OCI-LY7 (cell line): ENCODE results near the gene C16orf89. TPM values are rescaled to one million over a fixed set of nuclear protein-coding genes. Genes with fewer than 3 reads are reported as not detected.
"Not testable (repeated sequence)": the region's sequence is repeated elsewhere in the genome, so short reads cannot be mapped to it uniquely, and the experiment has no call there.

ENCODE experiments used
- BruUV-seq: library from RNA; stranded (reverse); fragments of 400-500 nt; replicated peaks from 2 replicates; lab custom pipeline; 2021; lab: Mats Ljungman, UMichigan
- CTCF ChIA-PET: fragments of 300-600 bp; sonication (Branson Sonifier 250); formaldehyde crosslinking; loops from one replicate; lab custom pipeline; 2022; ENCODE audit warnings: antibody characterized with exemption; ENCODE audit not compliant: unreplicated experiment; lab: Charles Lee
- POLR2A ChIA-PET: fragments of 300-600 bp; sonication (Branson Sonifier 250); formaldehyde crosslinking; loops from one replicate; lab custom pipeline; 2022; ENCODE audit warnings: antibody characterized with exemption; lab: Charles Lee
- DNase-seq: peaks from one replicate; pipeline ENCODE4 v3.0.0-alpha.2; 2015; ENCODE audit warnings: low spot score
- H2AFZ ChIP-seq: fragments of 200-600 bp; sonication (generic), shearing (Covaris generic); 2 replicates; pipeline ENCODE4 v1.6.1; 2014; ENCODE audit warnings: mild to moderate bottlenecking, antibody characterized with exemption, low read length, moderate library complexity
- H3K27ac ChIP-seq: fragments of 200-600 bp; sonication (generic); 2 replicates; pipeline ENCODE4 v1.5.1; 2014; ENCODE audit warnings: mixed run types, low read depth, mild to moderate bottlenecking, moderate library complexity, low read length, inconsistent platforms; ENCODE audit not compliant: poor library complexity, severe bottlenecking
- H3K36me3 ChIP-seq: fragments of 200-600 bp; sonication (generic); 2 replicates; pipeline ENCODE4 v1.6.1; 2014; ENCODE audit warnings: mild to moderate bottlenecking, antibody characterized with exemption, low read length, moderate library complexity, mixed read lengths; ENCODE audit not compliant: insufficient read depth
- H3K4me1 ChIP-seq: fragments of 200-600 bp; sonication (generic); 2 replicates; pipeline ENCODE4 v1.5.1; 2014; ENCODE audit warnings: mild to moderate bottlenecking, low read length; ENCODE audit not compliant: insufficient read depth, poor library complexity, severe bottlenecking
- H3K4me2 ChIP-seq: fragments of 200-600 bp; sonication (generic); 2 replicates; pipeline ENCODE4 v1.6.1; 2014; ENCODE audit warnings: mild to moderate bottlenecking, low read length
- H3K4me3 ChIP-seq: fragments of 200-600 bp; sonication (generic); 2 replicates; pipeline ENCODE4 v1.5.1; 2014; ENCODE audit warnings: mild to moderate bottlenecking, low read depth, low read length; ENCODE audit not compliant: poor library complexity, severe bottlenecking
- H3K79me2 ChIP-seq: fragments of 200-600 bp; sonication (generic); 2 replicates; pipeline ENCODE4 v1.6.1; 2016; ENCODE audit warnings: low read depth, mild to moderate bottlenecking, low read length, moderate library complexity, mixed read lengths; ENCODE audit not compliant: insufficient read depth
- H3K9me2 ChIP-seq: fragments of 200-600 bp; sonication (generic); 2 replicates; pipeline ENCODE4 v1.6.1; 2016; ENCODE audit warnings: mild to moderate bottlenecking, low read length, mixed read lengths; ENCODE audit not compliant: insufficient read depth
- H3K9me3 ChIP-seq: fragments of 200-600 bp; sonication (generic); 2 replicates; pipeline ENCODE4 v1.6.1; 2014; ENCODE audit warnings: mild to moderate bottlenecking, mixed run types, low read length, mixed read lengths
- H4K20me1 ChIP-seq: fragments of 200-600 bp; sonication (generic); 2 replicates; pipeline ENCODE4 v1.6.1; 2014; ENCODE audit warnings: mild to moderate bottlenecking, antibody characterized with exemption, low read length, moderate library complexity, mixed read lengths; ENCODE audit not compliant: insufficient read depth
- intact Hi-C: fragments of 100-400 bp; cut with micrococcal nuclease; formaldehyde crosslinking; loops from one replicate; pipeline ENCODE4 v1.10.0; 2022; ENCODE audit not compliant: unreplicated experiment
- total RNA-seq, 2 experiments: library from RNA; depleted of rRNA in 1 of 2; stranded (reverse); fragments of >200 nt in 1 of 2; shearing (Covaris generic) in 1 of 2; gene quantifications; 2 replicates each; pipeline ENCODE4 v1.2.3, GENCODE V29; 2014 to 2022

The C16orf89 gene
- total RNA-seq, 2 experiments from 2014 or later, result not detected

DNA sequence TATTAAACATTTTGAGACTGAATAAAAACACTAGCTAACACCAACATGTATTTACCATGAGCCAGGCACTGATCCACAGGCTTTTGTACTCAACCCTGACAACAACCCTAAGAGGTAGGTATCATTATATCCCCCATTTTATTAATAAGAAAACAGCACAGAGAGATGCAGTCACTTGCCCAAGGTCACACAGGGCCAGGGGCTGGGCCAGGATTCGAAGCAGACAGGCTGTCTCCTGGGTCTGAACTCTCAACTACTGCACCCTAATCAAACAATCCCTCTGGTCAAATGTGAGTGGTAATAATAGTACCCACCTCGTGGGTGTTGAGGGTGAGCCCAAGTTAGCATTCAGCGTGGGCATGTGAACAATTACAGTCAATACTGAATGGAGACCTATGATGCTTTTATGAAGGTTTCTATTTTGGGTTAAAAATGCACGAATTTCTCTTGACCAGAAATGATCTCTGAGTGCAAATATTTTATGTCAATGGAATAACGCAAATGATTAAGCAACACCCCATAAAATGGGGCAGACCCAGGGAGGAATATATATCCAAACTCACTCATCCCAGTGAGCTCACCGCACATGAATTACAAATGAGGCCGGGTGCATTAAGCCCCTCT is 30.8 kb upstream of the C16orf89 start:
- intact Hi-C loops, result loop anchor here (2.0 kb wide), 1 partner anchor 26 kb away; the partner anchor contains the start of gene ALG1
- H3K36me3 ChIP-seq, DNase-seq, H4K20me1 ChIP-seq, H3K9me3 ChIP-seq, BruUV-seq, H2AFZ ChIP-seq, POLR2A ChIA-PET, H3K27ac ChIP-seq, H3K9me2 ChIP-seq, H3K4me1 ChIP-seq, CTCF ChIA-PET, H3K79me2 ChIP-seq: not testable (repeated sequence)
- H3K4me2 ChIP-seq, result peak overlapping the region; percentile 96
- peak overlapping the region; percentile 92 for H3K4me3 ChIP-seq

- H3K4me2 ChIP-seq, DNase-seq, H3K4me1 ChIP-seq, H2AFZ ChIP-seq, intact Hi-C loops, POLR2A ChIA-PET, H3K9me3 ChIP-seq, H3K27ac ChIP-seq, H3K9me2 ChIP-seq, H3K36me3 ChIP-seq, CTCF ChIA-PET, H3K79me2 ChIP-seq, H4K20me1 ChIP-seq, H3K4me3 ChIP-seq, BruUV-seq: not testable (repeated sequence)
These were observed 29.5 kb upstream of the C16orf89 start for GRCh38 chr16:5095145-5095830.

DNA sequence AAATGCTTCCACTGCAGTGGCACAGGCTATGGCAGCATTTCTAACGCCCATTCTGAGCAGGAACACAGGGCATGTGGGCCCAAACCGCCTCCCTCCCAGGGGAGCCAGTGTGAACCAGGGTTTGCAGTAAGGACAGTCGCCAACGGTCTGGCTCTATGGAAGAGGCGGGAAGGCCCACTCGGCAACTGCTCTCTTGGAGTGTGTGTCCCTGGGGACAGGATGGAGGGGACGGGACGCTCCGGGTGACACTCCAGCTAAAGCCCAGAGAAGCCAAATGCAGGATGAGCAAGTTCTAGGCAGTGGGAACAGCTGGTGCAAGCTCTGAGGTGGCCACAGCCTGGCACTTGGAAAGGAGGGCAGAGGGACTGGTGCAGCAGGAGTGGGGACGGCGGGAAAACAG is 28.0 kb upstream of the C16orf89 start:
- H3K9me3 ChIP-seq, H3K4me2 ChIP-seq, H2AFZ ChIP-seq, H3K36me3 ChIP-seq, H3K79me2 ChIP-seq, BruUV-seq, POLR2A ChIA-PET, H3K27ac ChIP-seq, H3K4me1 ChIP-seq, intact Hi-C loops, H3K9me2 ChIP-seq, CTCF ChIA-PET, DNase-seq, H3K4me3 ChIP-seq, H4K20me1 ChIP-seq: not testable (repeated sequence)

- H3K4me2 ChIP-seq, H3K27ac ChIP-seq, intact Hi-C loops, BruUV-seq, H4K20me1 ChIP-seq, H3K36me3 ChIP-seq, H3K79me2 ChIP-seq, CTCF ChIA-PET, H2AFZ ChIP-seq, H3K9me2 ChIP-seq, H3K9me3 ChIP-seq, H3K4me1 ChIP-seq, DNase-seq, H3K4me3 ChIP-seq: not testable (repeated sequence)
- POLR2A ChIA-PET, result interaction anchor here (1.2 kb wide), 1 partner anchor 60 kb away, joined by 3 read pairs; no protein-coding TSS in a partner anchor
These were observed 27.3 kb upstream of the C16orf89 start for GRCh38 chr16:5093081-5093480.

- H3K9me2 ChIP-seq, H3K9me3 ChIP-seq, H3K79me2 ChIP-seq, H3K4me3 ChIP-seq, H4K20me1 ChIP-seq, intact Hi-C loops, H3K4me2 ChIP-seq, H3K27ac ChIP-seq, DNase-seq, CTCF ChIA-PET, POLR2A ChIA-PET, H3K4me1 ChIP-seq, BruUV-seq, H2AFZ ChIP-seq, H3K36me3 ChIP-seq: not testable (repeated sequence)
These were observed 24.8 kb upstream of the C16orf89 start for GRCh38 chr16:5090592-5090991.

DNA sequence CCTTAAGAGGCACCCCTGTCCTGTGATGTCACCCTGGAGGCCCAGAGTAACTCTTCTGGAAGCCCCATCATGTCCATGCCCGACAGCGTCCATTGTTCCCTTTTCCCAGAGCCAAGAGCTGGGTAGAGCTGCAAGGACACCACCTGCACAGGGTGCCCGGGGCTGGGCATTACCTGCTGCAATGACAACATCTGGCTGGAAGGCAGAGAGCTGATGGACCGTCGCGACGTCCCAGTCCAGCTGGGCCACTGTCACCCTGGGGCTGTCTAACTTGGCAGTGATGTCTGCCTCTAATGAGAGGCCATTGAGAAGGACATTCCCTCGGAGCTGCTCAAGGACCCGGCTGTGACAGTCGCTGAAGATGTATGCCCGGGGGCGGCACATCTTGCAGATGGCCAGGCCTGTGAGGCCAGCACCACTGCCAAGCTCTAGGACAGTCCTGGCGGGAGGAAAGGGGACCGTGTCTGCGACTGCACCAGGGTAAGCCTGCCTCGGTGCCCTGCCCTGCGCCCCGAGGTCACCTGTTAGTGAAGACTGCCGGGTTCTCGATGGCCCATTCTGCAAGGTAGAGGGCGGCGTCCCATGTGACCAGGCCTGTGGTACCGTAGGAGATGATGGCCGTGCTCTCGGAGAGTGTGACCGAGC is 24.3 kb upstream of the C16orf89 start:
- DNase-seq, BruUV-seq: not testable (repeated sequence)

More for the DNA sequence above, 24.3 kb upstream of the C16orf89 start:
- H3K4me1 ChIP-seq, H3K36me3 ChIP-seq, H4K20me1 ChIP-seq, H3K9me3 ChIP-seq, H3K9me2 ChIP-seq, H3K4me3 ChIP-seq, H3K79me2 ChIP-seq, H3K27ac ChIP-seq, CTCF ChIA-PET, POLR2A ChIA-PET, H2AFZ ChIP-seq, H3K4me2 ChIP-seq, intact Hi-C loops: not testable (repeated sequence)
